GM12878 (cell line): ENCODE measurements around the gene KLRG1. TPM values are rescaled to one million over a fixed set of nuclear protein-coding genes. Genes with fewer than 3 reads are reported as not detected.

ENCODE experiments used
- ATAC-seq: fragments of 200-7000 bp; cut with Tn5 transposase; 3 replicates; pipeline ENCODE4 v1.9.1; 2020; ENCODE audit warnings: mild to moderate bottlenecking, moderate library complexity
- BruUV-seq: library from RNA; stranded (reverse); fragments of 400-500 nt; replicated peaks from 2 replicates; lab custom pipeline; 2021; lab: Mats Ljungman, UMichigan
- CTCF ChIA-PET: fragments of 300-600 bp; sonication (Branson Sonifier 250); formaldehyde crosslinking; extraction: SDS; loops from one replicate; lab custom pipeline; 2021; ENCODE audit warnings: inconsistent platforms; lab: Yijun Ruan, JAX
- POLR2A ChIA-PET: fragments of 350-600 bp; formaldehyde crosslinking; extraction: SDS; loops from one replicate; lab custom pipeline; 2021; ENCODE audit warnings: inconsistent platforms; lab: Charles Lee
- RAD21 ChIA-PET: fragments of 300-600 bp; sonication (Branson Sonifier 250); formaldehyde crosslinking; loops from one replicate; lab custom pipeline; 2023; ENCODE audit warnings: antibody characterized with exemption; ENCODE audit not compliant: unreplicated experiment; lab: Charles Lee
- SMC1A ChIA-PET: fragments of 300-600 bp; sonication (Branson Sonifier 250); formaldehyde crosslinking; loops from one replicate; lab custom pipeline; 2023; ENCODE audit not compliant: unreplicated experiment, uncharacterized antibody; lab: Charles Lee
- DNase-seq: peaks from one replicate; pipeline ENCODE4 v3.0.0-alpha.2; 2011; ENCODE audit warnings: low read depth, low spot score
- FAIRE-seq: peaks from 3 replicates; lab custom pipeline; 2011; peaks lifted over from hg19 to GRCh38; lab: Jason Lieb, UNC
- H2AFZ ChIP-seq: 2 replicates; pipeline ENCODE4 v1.6.0; 2011; ENCODE audit warnings: low read depth, low read length, control low read depth; ENCODE audit not compliant: control insufficient read depth
- H3K27ac ChIP-seq: 2 replicates; pipeline ENCODE4 v1.5.1; 2011; ENCODE audit warnings: control low read depth; ENCODE audit not compliant: control insufficient read depth, insufficient read depth
- H3K27me3 ChIP-seq, 2 experiments: replicated peaks in 1 of 2; 2 replicates each; pipeline versions ENCODE4 v1.6.0 to v1.6.1; 2011; ENCODE audit warnings: low read length in 1 of 2; ENCODE audit not compliant: control insufficient read depth in 2 of 2, insufficient read depth in 2 of 2
- H3K36me3 ChIP-seq, 2 experiments: 2 replicates each; pipeline ENCODE4 v1.5.1; 2011; ENCODE audit warnings: low read length in 1 of 2; ENCODE audit not compliant: control insufficient read depth in 2 of 2, insufficient read depth in 2 of 2
- H3K4me1 ChIP-seq: 2 replicates; pipeline ENCODE4 v1.6.1; 2011; ENCODE audit warnings: mild to moderate bottlenecking, low read length, moderate library complexity, mixed read lengths; ENCODE audit not compliant: control insufficient read depth, insufficient read depth
- H3K4me2 ChIP-seq: 2 replicates; pipeline ENCODE4 v1.6.0; 2011; ENCODE audit warnings: control low read depth; ENCODE audit not compliant: control insufficient read depth, insufficient read depth
- H3K4me3 ChIP-seq: fragments of 200-600 bp; sonication (generic); 2 replicates; pipeline ENCODE4 v1.5.1; 2016
- H3K79me2 ChIP-seq: 2 replicates; pipeline ENCODE4 v1.6.0; 2011; ENCODE audit warnings: low read length; ENCODE audit not compliant: control insufficient read depth, insufficient read depth
- H3K9ac ChIP-seq: 2 replicates; pipeline ENCODE4 v1.8.0; 2011; ENCODE audit warnings: low read length, control low read depth, mixed read lengths; ENCODE audit not compliant: control insufficient read depth, insufficient read depth
- H3K9me3 ChIP-seq: replicated peaks from 3 replicates; pipeline ENCODE4 v1.5.1; 2011; ENCODE audit warnings: mild to moderate bottlenecking, low read length; ENCODE audit not compliant: control insufficient read depth, insufficient read depth
- H4K20me1 ChIP-seq: 2 replicates; pipeline ENCODE4 v1.6.0; 2011; ENCODE audit not compliant: control insufficient read depth, insufficient read depth
- CEBPB ChIP-seq, 2 experiments: fragments of 150-350 bp in 1 of 2; IDR thresholded peaks; 2 replicates each; pipeline ENCODE4 v1.6.1; 2012 to 2014; ENCODE audit warnings: low read depth in 2 of 2, low read length in 2 of 2, borderline replicate concordance in 1 of 2, inconsistent platforms in 1 of 2
- CREM ChIP-seq: IDR thresholded peaks from 2 replicates; pipeline ENCODE4 v1.6.1; 2014; ENCODE audit warnings: antibody characterized with exemption, low read depth
- ESRRA ChIP-seq: IDR thresholded peaks from 2 replicates; pipeline ENCODE4 v1.6.1; 2012; ENCODE audit warnings: mild to moderate bottlenecking, low read length, improper control_type of control experiment
- FOS ChIP-seq: IDR thresholded peaks from 3 replicates; pipeline ENCODE4 v1.6.1; 2011; ENCODE audit warnings: borderline replicate concordance; ENCODE audit not compliant: insufficient read length; ENCODE audit errors: extremely low read depth
- NBN ChIP-seq: fragments of 450-650 bp; IDR thresholded peaks from 2 replicates; pipeline ENCODE4 v1.6.1; 2016
- NR2F1 ChIP-seq: fragments of 450-650 bp; conservative IDR thresholded peaks from 2 replicates; pipeline ENCODE4 v1.6.1; 2017; ENCODE audit warnings: mild to moderate bottlenecking
- PAX5 ChIP-seq: IDR thresholded peaks from 2 replicates; pipeline ENCODE4 v1.6.1; 2011; ENCODE audit warnings: low read depth, low read length, borderline replicate concordance
- RAD21 ChIP-seq: IDR thresholded peaks from 2 replicates; pipeline ENCODE4 v1.6.1; 2011; ENCODE audit warnings: mild to moderate bottlenecking, low read depth, low read length, moderate library complexity; ENCODE audit not compliant: insufficient read depth
- RCOR1 ChIP-seq: conservative IDR thresholded peaks from 2 replicates; pipeline ENCODE4 v1.6.1; 2012; ENCODE audit warnings: low read depth, low read length, improper control_type of control experiment
- RFX5 ChIP-seq: IDR thresholded peaks from 2 replicates; pipeline ENCODE4 v1.6.1; 2011; ENCODE audit warnings: low read depth, low read length, improper control_type of control experiment
- SMAD1 ChIP-seq: fragments of 450-650 bp; IDR thresholded peaks from 2 replicates; pipeline ENCODE4 v1.6.1; 2018; ENCODE audit warnings: mild to moderate bottlenecking, low read depth; ENCODE audit not compliant: partially characterized antibody
- SMAD5 ChIP-seq: IDR thresholded peaks from 2 replicates; pipeline ENCODE4 v1.6.1; 2016; ENCODE audit warnings: antibody characterized with exemption, low read depth
- SPI1 ChIP-seq: IDR thresholded peaks from 2 replicates; pipeline ENCODE4 v1.6.1; 2011; ENCODE audit warnings: low read depth, mild to moderate bottlenecking, low read length, moderate library complexity, borderline replicate concordance; ENCODE audit not compliant: insufficient read depth
- STAT1 ChIP-seq: fragments of 450-650 bp; conservative IDR thresholded peaks from 2 replicates; pipeline ENCODE4 v1.6.1; 2014; ENCODE audit warnings: antibody characterized with exemption, mild to moderate bottlenecking
- SUPT20H ChIP-seq: IDR thresholded peaks from 2 replicates; pipeline ENCODE4 v1.6.1; 2011; ENCODE audit warnings: low read depth, mild to moderate bottlenecking, low read length, moderate library complexity, borderline replicate concordance; ENCODE audit not compliant: control insufficient read depth
- SUZ12 ChIP-seq: fragments of 200-600 bp; sonication (generic); IDR thresholded peaks from one replicate; pipeline ENCODE4 v1.6.1; 2018; ENCODE audit warnings: antibody characterized with exemption, mild to moderate bottlenecking; ENCODE audit not compliant: unreplicated experiment
- TARDBP ChIP-seq: IDR thresholded peaks from 2 replicates; pipeline ENCODE4 v1.6.1; 2016; ENCODE audit warnings: borderline replicate concordance
- ZBED1 ChIP-seq: IDR thresholded peaks from 2 replicates; pipeline ENCODE4 v1.6.1; 2016; ENCODE audit warnings: borderline replicate concordance
- WGBS: methylation state at CpG from one replicate; pipeline ENCODE4 v1.1.6; 2016; ENCODE audit warnings: low lambda C conversion rate; ENCODE audit not compliant: insufficient replicate concordance, insufficient coverage; ENCODE audit errors: missing lambda C conversion rate; 5-methylcytosine and 5-hydroxymethylcytosine counted together
- in situ Hi-C: fragments of 300-500 bp; cut with MboI; formaldehyde crosslinking; loops from 9 replicates; pipeline ENCODE4 v1.14.3; 2018; ENCODE audit warnings: mixed read lengths
- intact Hi-C: fragments of 100-400 bp; cut with micrococcal nuclease; formaldehyde crosslinking; loops from one replicate; pipeline ENCODE4 v1.14.2; 2022; ENCODE audit not compliant: unreplicated experiment
- polyA plus RNA-seq, 11 experiments: library from polyadenylated mRNA; depleted of rRNA in 4 of 11; unstranded in 6 of 11; stranded (reverse) in 5 of 11; fragments of >200 nt; fragmentation: Nextera tagmentation in 4 of 11; fragmentation: Illumina TruSeq in 1 of 11; extraction: Ambion mirVana in 4 of 11; extraction: Trizol in 1 of 11; gene quantifications; 1 replicate in 1 of 11; 2 replicates in 10 of 11; pipeline versions ENCODE4 v1.2.1 to v1.2.3, GENCODE V29; 2011 to 2016; ENCODE audit warnings: inconsistent platforms in 2 of 11, missing spikeins in 2 of 11, low read depth in 1 of 11
- total RNA-seq, 4 experiments: library from RNA; depleted of rRNA in 3 of 4; stranded (reverse); fragments of >200 nt in 3 of 4; fragmentation: Illumina TruSeq in 1 of 4; extraction: Trizol in 1 of 4; gene quantifications; 2 replicates each; pipeline versions ENCODE4 v1.2.1 to v1.2.3, GENCODE V29; 2013 to 2021
- TF ChIP-seq, protein P1 (sequence below): fragments of 450-650 bp; IDR thresholded peaks from 2 replicates; pipeline ENCODE4 v1.6.1; 2017; ENCODE audit warnings: mild to moderate bottlenecking, low read depth, inconsistent platforms; ENCODE audit not compliant: poor library complexity, severe bottlenecking
- TF ChIP-seq, protein P2 (sequence below): fragments of 450-650 bp; IDR thresholded peaks from 2 replicates; pipeline ENCODE4 v1.6.1; 2018; ENCODE audit warnings: borderline replicate concordance, mild to moderate bottlenecking; ENCODE audit not compliant: partially characterized antibody

KLRG1 gene
- total and polyA plus RNA-seq, 10 of the 15 experiments (the other 5 are each of a cell fraction or from before 2014, with no cell fraction given) = 2.3 to 6.5 (median 3.9) TPM

DNA sequence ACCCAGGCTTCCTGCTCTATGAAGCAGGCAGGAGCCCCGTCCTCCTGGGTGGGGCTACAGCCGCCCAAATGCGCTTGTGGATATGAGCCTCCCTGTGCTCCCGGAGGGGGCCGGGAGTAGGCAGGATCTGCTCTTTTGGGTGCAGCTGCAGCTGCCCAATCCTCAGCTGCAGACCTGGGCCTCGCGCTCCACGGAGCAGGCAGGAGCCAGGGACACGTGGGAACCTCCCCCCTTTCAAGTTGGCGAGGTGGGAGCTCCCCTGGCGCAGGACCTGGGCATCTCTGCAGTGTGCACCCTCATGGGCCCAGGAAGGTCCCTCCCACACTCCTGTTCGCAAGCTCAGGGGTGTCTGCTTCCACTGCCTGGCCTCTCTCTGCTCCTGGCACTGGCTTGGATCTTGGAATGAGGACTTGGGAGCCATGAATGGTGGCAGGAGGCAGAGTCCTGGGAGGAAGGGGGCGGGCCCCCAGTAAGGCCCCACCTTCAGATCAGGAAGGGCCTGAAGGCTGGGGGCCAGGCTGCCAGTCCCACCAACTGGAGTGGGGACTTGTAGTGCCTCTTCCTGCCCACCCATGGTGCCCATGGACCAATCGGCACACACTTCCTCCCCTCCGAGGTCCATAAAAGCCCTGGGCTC, 61.3 kb downstream of the KLRG1 start:
- no TSS peak for BruUV-seq
- Histone ChIP-seq H2AFZ (no peak overlapping the region), H3K4me3 (no peak overlapping the region), H3K27ac (no peak overlapping the region), H3K36me3 (no peaks in the 10 kb centered on the region), H3K4me1 (no peaks in the 10 kb centered on the region), H3K79me2 (no peaks in the 10 kb centered on the region), H3K9ac (no peak overlapping the region), H3K27me3 (peaks cover 0 to 3% of the 10 kb centered on the region in 2 experiments; a peak in 2 of 4 replicates), H3K4me2 (no peak overlapping the region), H4K20me1 (no peaks in the 10 kb centered on the region), H3K9me3 (no peaks in the 10 kb centered on the region)
- ChIA-PET CTCF (interaction anchor here (0.7 to 4.9 kb wide), 22 partner anchors 8 to 510 kb away, joined by 3 to 34 read pairs (median 5); partner anchors contain the start of genes CLEC4E and M6PR), RAD21 (interaction anchor here (0.6 to 2.8 kb wide), 5 partner anchors 12 to 394 kb away, joined by 3 to 11 read pairs (median 3); no protein-coding TSS in a partner anchor), SMC1A (interaction anchor here (0.6 to 2.7 kb wide), 13 partner anchors 10 to 506 kb away, joined by 3 to 15 read pairs (median 4); partner anchors contain the start of gene AICDA), POLR2A (no interaction called here)
- FAIRE-seq = no peak
- intact Hi-C loops (no loop called here), in situ Hi-C loops (no loop called here)
- WGBS = 49% methylated on average over 15 of the region's 15 CpGs
- no peak for DNase-seq
- ATAC-seq = no peak
- TF ChIP-seq, protein P1, sequence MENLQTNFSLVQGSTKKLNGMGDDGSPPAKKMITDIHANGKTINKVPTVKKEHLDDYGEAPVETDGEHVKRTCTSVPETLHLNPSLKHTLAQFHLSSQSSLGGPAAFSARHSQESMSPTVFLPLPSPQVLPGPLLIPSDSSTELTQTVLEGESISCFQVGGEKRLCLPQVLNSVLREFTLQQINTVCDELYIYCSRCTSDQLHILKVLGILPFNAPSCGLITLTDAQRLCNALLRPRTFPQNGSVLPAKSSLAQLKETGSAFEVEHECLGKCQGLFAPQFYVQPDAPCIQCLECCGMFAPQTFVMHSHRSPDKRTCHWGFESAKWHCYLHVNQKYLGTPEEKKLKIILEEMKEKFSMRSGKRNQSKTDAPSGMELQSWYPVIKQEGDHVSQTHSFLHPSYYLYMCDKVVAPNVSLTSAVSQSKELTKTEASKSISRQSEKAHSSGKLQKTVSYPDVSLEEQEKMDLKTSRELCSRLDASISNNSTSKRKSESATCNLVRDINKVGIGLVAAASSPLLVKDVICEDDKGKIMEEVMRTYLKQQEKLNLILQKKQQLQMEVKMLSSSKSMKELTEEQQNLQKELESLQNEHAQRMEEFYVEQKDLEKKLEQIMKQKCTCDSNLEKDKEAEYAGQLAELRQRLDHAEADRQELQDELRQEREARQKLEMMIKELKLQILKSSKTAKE = no peak
- TF ChIP-seq SPI1 (no peak), TARDBP (no peak), CEBPB (IDR thresholded peaks at IDR 0.05; ENCODE audit: borderline replicate concordance in 1 of 2, low read depth in 2 of 2, low read length in 2 of 2) (no peak), RFX5 (no peak), STAT1 (no peak), SMAD1 (no peak), RAD21 (no peak), SUZ12 (no peak), NR2F1 (no peak), CREM (no peak), SMAD5 (no peak), FOS (no peak), NBN (no peak), RCOR1 (no peak), SUPT20H (no peak), ZBED1 (no peak), PAX5 (no peak), ESRRA (no peak)
- TF ChIP-seq, protein P2, sequence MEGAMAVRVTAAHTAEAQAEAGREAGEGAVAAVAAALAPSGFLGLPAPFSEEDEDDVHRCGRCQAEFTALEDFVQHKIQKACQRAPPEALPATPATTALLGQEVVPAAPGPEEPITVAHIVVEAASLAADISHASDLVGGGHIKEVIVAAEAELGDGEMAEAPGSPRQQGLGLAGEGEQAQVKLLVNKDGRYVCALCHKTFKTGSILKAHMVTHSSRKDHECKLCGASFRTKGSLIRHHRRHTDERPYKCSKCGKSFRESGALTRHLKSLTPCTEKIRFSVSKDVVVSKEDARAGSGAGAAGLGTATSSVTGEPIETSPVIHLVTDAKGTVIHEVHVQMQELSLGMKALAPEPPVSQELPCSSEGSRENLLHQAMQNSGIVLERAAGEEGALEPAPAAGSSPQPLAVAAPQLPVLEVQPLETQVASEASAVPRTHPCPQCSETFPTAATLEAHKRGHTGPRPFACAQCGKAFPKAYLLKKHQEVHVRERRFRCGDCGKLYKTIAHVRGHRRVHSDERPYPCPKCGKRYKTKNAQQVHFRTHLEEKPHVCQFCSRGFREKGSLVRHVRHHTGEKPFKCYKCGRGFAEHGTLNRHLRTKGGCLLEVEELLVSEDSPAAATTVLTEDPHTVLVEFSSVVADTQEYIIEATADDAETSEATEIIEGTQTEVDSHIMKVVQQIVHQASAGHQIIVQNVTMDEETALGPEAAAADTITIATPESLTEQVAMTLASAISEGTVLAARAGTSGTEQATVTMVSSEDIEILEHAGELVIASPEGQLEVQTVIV = no peak
